HCT116 (cell line): Measurements from ENCODE around the gene MDH2. TPM values are rescaled to one million over a fixed set of nuclear protein-coding genes. Genes with fewer than 3 reads are reported as not detected.

Experiments used
- ATAC-seq: fragments of 200-7000 bp; cut with Tn5 transposase; 2 replicates; pipeline ENCODE4 v1.9.1; 2020; ENCODE audit warnings: mild to moderate bottlenecking, moderate library complexity
- BruUV-seq: library from RNA; stranded (reverse); fragments of 400-500 nt; replicated peaks from 2 replicates; lab custom pipeline; 2021; lab: Mats Ljungman, UMichigan
- CTCF ChIA-PET: fragments of 300-600 bp; sonication (Branson Sonifier 250); formaldehyde crosslinking; loops from one replicate; lab custom pipeline; 2021; ENCODE audit warnings: antibody characterized with exemption; lab: Charles Lee
- POLR2A ChIA-PET: fragments of 300-600, 350-600 bp; sonication (Branson Sonifier 250); formaldehyde crosslinking; loops from one replicate; lab custom pipeline; 2021; ENCODE audit warnings: antibody characterized with exemption; lab: Charles Lee
- RAD21 ChIA-PET, 2 experiments: fragments of 300-600 bp; sonication (Branson Sonifier 250); formaldehyde crosslinking; loops; one replicate each; lab custom pipeline; 2023; ENCODE audit warnings: low total read pairs in 2 of 2; ENCODE audit not compliant: uncharacterized antibody in 2 of 2, unreplicated experiment in 2 of 2, low non-redundant PET in 1 of 2; lab: Charles Lee
- DNase-seq: peaks from one replicate; pipeline ENCODE4 v3.0.0-alpha.2; 2010; ENCODE audit warnings: low read depth, low spot score
- H2AFZ ChIP-seq: fragments of 200-600 bp; shearing (Covaris generic), sonication (generic); 2 replicates; pipeline ENCODE4 v1.6.1; 2017; ENCODE audit warnings: low read depth, mixed run types, mixed read lengths, antibody characterized with exemption, low read length; ENCODE audit not compliant: poor library complexity, severe bottlenecking
- H3K27ac ChIP-seq: 2 replicates; pipeline ENCODE4 v1.5.1; 2012; ENCODE audit warnings: low read depth, low read length
- H3K27me3 ChIP-seq: fragments of 200-600 bp; sonication (generic); 2 replicates; pipeline ENCODE4 v1.6.1; 2016; ENCODE audit warnings: mixed run types, low read length, mixed read lengths; ENCODE audit not compliant: insufficient read depth
- H3K36me3 ChIP-seq, 2 experiments: fragments of 200-500 bp in 1 of 2; fragments of 200-600 bp in 1 of 2; sonication (Bioruptor generic) in 1 of 2; sonication (generic) in 1 of 2; 2 replicates each; pipeline versions ENCODE4 v1.5.1 to v1.6.1; 2014 to 2016; ENCODE audit warnings: low read length in 2 of 2, inconsistent platforms in 1 of 2, mixed read lengths in 1 of 2, mixed run types in 1 of 2; ENCODE audit not compliant: insufficient read depth in 2 of 2, control insufficient read depth in 1 of 2
- H3K4me1 ChIP-seq, 2 experiments: fragments of 200-600 bp in 1 of 2; sonication (generic) in 1 of 2; 2 replicates each; pipeline versions ENCODE4 v1.5.1 to v1.6.1; 2012 to 2017; ENCODE audit warnings: low read length in 2 of 2, inconsistent platforms in 1 of 2, mild to moderate bottlenecking in 1 of 2, mixed read lengths in 1 of 2, mixed run types in 1 of 2, moderate library complexity in 1 of 2; ENCODE audit not compliant: insufficient read depth in 2 of 2, control insufficient read depth in 1 of 2
- H3K4me2 ChIP-seq: fragments of 200-600 bp; sonication (generic); 2 replicates; pipeline ENCODE4 v1.6.1; 2017; ENCODE audit warnings: mixed run types, low read length, mixed read lengths
- H3K4me3 ChIP-seq, 2 experiments: fragments of 200-600 bp in 1 of 2; sonication (generic) in 1 of 2; replicated peaks in 1 of 2; 2 replicates each; pipeline ENCODE4 v1.5.1; 2011 to 2016; ENCODE audit warnings: low read length in 2 of 2, control low read depth in 1 of 2, low read depth in 1 of 2, mild to moderate bottlenecking in 1 of 2, mixed read lengths in 1 of 2, mixed run types in 1 of 2
- H3K79me2 ChIP-seq: fragments of 200-600 bp; sonication (generic); 2 replicates; pipeline ENCODE4 v1.6.1; 2017; ENCODE audit warnings: mild to moderate bottlenecking, mixed run types, low read length, moderate library complexity, mixed read lengths; ENCODE audit not compliant: insufficient read depth
- H3K9ac ChIP-seq: fragments of 200-600 bp; sonication (generic); 2 replicates; pipeline ENCODE4 v1.6.1; 2016; ENCODE audit warnings: low read length, mixed read lengths
- H3K9me2 ChIP-seq: fragments of 200-600 bp; sonication (generic), shearing (Covaris generic); 2 replicates; pipeline ENCODE4 v1.6.1; 2017; ENCODE audit warnings: mixed run types, mild to moderate bottlenecking, moderate library complexity; ENCODE audit not compliant: insufficient read depth
- H3K9me3 ChIP-seq, 2 experiments: fragments of 200-500 bp in 1 of 2; fragments of 200-600 bp in 1 of 2; sonication (Bioruptor generic) in 1 of 2; sonication (generic) in 1 of 2; 2 replicates each; pipeline ENCODE4 v1.6.1; 2014 to 2017; ENCODE audit warnings: low read length in 2 of 2, mixed read lengths in 2 of 2, inconsistent platforms in 1 of 2, low read depth in 1 of 2, mild to moderate bottlenecking in 1 of 2, mixed run types in 1 of 2, moderate library complexity in 1 of 2; ENCODE audit not compliant: control insufficient read depth in 1 of 2, insufficient read depth in 1 of 2
- H4K20me1 ChIP-seq: fragments of 200-600 bp; sonication (generic), shearing (Covaris generic); 2 replicates; pipeline ENCODE4 v1.6.1; 2017; ENCODE audit warnings: mixed run types, mild to moderate bottlenecking, moderate library complexity; ENCODE audit not compliant: insufficient read depth
- ATF3 ChIP-seq: IDR thresholded peaks from 2 replicates; pipeline ENCODE4 v1.6.1; 2012
- CEBPB ChIP-seq: IDR thresholded peaks from 2 replicates; pipeline ENCODE4 v1.6.1; 2012; ENCODE audit warnings: low read depth
- EGR1 ChIP-seq: IDR thresholded peaks from 2 replicates; pipeline ENCODE4 v1.6.1; 2012; ENCODE audit warnings: low read depth
- ELF1 ChIP-seq: IDR thresholded peaks from 2 replicates; pipeline ENCODE4 v1.6.1; 2012; ENCODE audit warnings: low read depth, borderline replicate concordance
- EZH2phosphoT487 ChIP-seq: fragments of 200-600 bp; IDR thresholded peaks from 2 replicates; pipeline ENCODE4 v1.6.1; 2018; ENCODE audit warnings: antibody characterized with exemption, borderline replicate concordance
- FOSL1 ChIP-seq: IDR thresholded peaks from 2 replicates; pipeline ENCODE4 v1.6.1; 2012; ENCODE audit warnings: low read depth
- JUND ChIP-seq: IDR thresholded peaks from 2 replicates; pipeline ENCODE4 v1.6.1; 2012
- MAX ChIP-seq: IDR thresholded peaks from 2 replicates; pipeline ENCODE4 v1.6.1; 2012
- POLR2AphosphoS5 ChIP-seq: IDR thresholded peaks from 2 replicates; pipeline ENCODE4 v1.6.1; 2011; ENCODE audit warnings: mild to moderate bottlenecking, low read depth, low read length, moderate library complexity
- SIN3A ChIP-seq: IDR thresholded peaks from 2 replicates; pipeline ENCODE4 v1.6.1; 2012; ENCODE audit warnings: low read depth
- TCF7L2 ChIP-seq: IDR thresholded peaks from 2 replicates; pipeline ENCODE4 v1.7.0; 2011; ENCODE audit warnings: borderline replicate concordance, inconsistent platforms; ENCODE audit not compliant: insufficient read depth, insufficient read length; ENCODE audit errors: extremely low read depth
- YY1 ChIP-seq: IDR thresholded peaks from 2 replicates; pipeline ENCODE4 v1.6.1; 2011; ENCODE audit warnings: low read length, low read depth, moderate library complexity, mild to moderate bottlenecking; ENCODE audit not compliant: insufficient replicate concordance; ENCODE audit errors: extremely low read depth
- ZBTB33 ChIP-seq: IDR thresholded peaks from 2 replicates; pipeline ENCODE4 v1.6.1; 2011; ENCODE audit warnings: mild to moderate bottlenecking, low read length, moderate library complexity; ENCODE audit not compliant: insufficient replicate concordance; ENCODE audit errors: extremely low read depth
- ZFX ChIP-seq: fragments of 450-650 bp; IDR thresholded peaks from 2 replicates; pipeline ENCODE4 v1.6.1; 2017
- intact Hi-C: fragments of 100-400 bp; cut with micrococcal nuclease; formaldehyde crosslinking; loops from 2 replicates; pipeline ENCODE4 v1.10.0; 2022
- total RNA-seq: library from RNA; stranded (reverse); gene quantifications from one replicate; pipeline ENCODE4 v1.2.1, GENCODE V29; 2021; ENCODE audit not compliant: unreplicated experiment

The MDH2 gene
- total RNA-seq, 1 experiment from 2014 or later = 357 TPM

- peak overlapping the region; percentile 78 for H3K4me2 ChIP-seq
- H3K9me2 ChIP-seq = no peaks in the 10 kb centered on the region
- H3K9me3 ChIP-seq = no peaks in the 10 kb centered on the region
- BruUV-seq = no TSS peak
- RAD21 ChIA-PET = no interaction called here
- peak overlapping the region; percentile 100 for H3K9ac ChIP-seq
- peaks cover 97% of the 10 kb centered on the region for H3K79me2 ChIP-seq
- no peaks in the 10 kb centered on the region for H3K27me3 ChIP-seq
- TF ChIP-seq JUND (no peak), CEBPB (no peak), ZBTB33 (no peak), EZH2phosphoT487 (no peak), YY1 (no peak), ELF1 (no peak), MAX (no peak), POLR2AphosphoS5 (no peak), TCF7L2 (no peak), FOSL1 (no peak), ATF3 (no peak), SIN3A (no peak), EGR1 (no peak), ZFX (no peak)
- H3K4me1 ChIP-seq = peaks cover 5 to 12% of the 10 kb centered on the region in 2 experiments
- peak overlapping the region; percentile 88 to 98 for H3K4me3 ChIP-seq
- H4K20me1 ChIP-seq = no peaks in the 10 kb centered on the region
- DNase-seq (no peak), ATAC-seq (no peak)
- CTCF ChIA-PET = interaction anchor here (1.7 kb wide), 1 partner anchor 20 kb away, joined by 4 read pairs; no protein-coding TSS in a partner anchor
- H3K27ac ChIP-seq = peak overlapping the region; percentile 82; the same call in 1 of the 2 replicates
- intact Hi-C loops = loop anchor here (5.0 kb wide), 1 partner anchor 83 kb away; no protein-coding TSS in a partner anchor
- no peak overlapping the region for H2AFZ ChIP-seq
- POLR2A ChIA-PET = interaction anchor here (1.3 kb wide), 1 partner anchor 117 kb away, joined by 3 read pairs; no protein-coding TSS in a partner anchor
- peaks cover 3 to 24% of the 10 kb centered on the region in 2 experiments; a peak in 1 of 4 replicates for H3K36me3 ChIP-seq
Measured at GRCh38 chr7:76049295-76049694, 1.4 kb downstream of the MDH2 start.
